Colonic mucosa (tissue), 4 donors: ENCODE data around the gene KRT83. TPM values are rescaled to one million over a fixed set of nuclear protein-coding genes. Genes with fewer than 3 reads are reported as not detected.

Experiments used
- DNase-seq: peaks from one replicate; pipeline ENCODE4 v3.0.0-alpha.2; 2020
- H3K27ac ChIP-seq: fragments of 200-600 bp; one replicate; pipeline ENCODE4 v1.8.0; 2021
- H3K27me3 ChIP-seq: fragments of 200-600 bp; one replicate; pipeline ENCODE4 v1.8.0; 2021
- H3K36me3 ChIP-seq: fragments of 200-600 bp; one replicate; pipeline ENCODE4 v1.8.0; 2021
- H3K4me1 ChIP-seq: fragments of 200-600 bp; one replicate; pipeline ENCODE4 v1.8.0; 2021; ENCODE audit warnings: mild to moderate bottlenecking
- H3K4me3 ChIP-seq: fragments of 200-600 bp; one replicate; pipeline ENCODE4 v1.8.0; 2021
- H3K9ac ChIP-seq, 2 donors: one replicate each; pipeline ENCODE4 v1.7.0; 2013; ENCODE audit warnings: control low read depth in 2 of 2, low read depth in 2 of 2, low read length in 2 of 2
- H3K9me3 ChIP-seq: fragments of 200-600 bp; one replicate; pipeline ENCODE4 v1.8.0; 2021
- CTCF ChIP-seq: fragments of 200-600 bp; IDR thresholded peaks from one replicate; pipeline ENCODE4 v1.8.0; 2022; ENCODE audit warnings: antibody characterized with exemption, mild to moderate bottlenecking
- intact Hi-C: fragments of 100-400 bp; cut with DNase I; formaldehyde crosslinking; loops from one replicate; pipeline ENCODE4 v1.14.1; 2022
- total RNA-seq, 2 donors: library from RNA; stranded (reverse); fragmentation: NEBNext Ultra II Directional in 1 of 2; extraction: Animal tissue kit (Norgen Biotek cat#: 25700) in 1 of 2; gene quantifications; one replicate each; pipeline ENCODE4 v1.2.1, GENCODE V29; 2021
- donor health status: healthy.
- donor health status: DM: no; HTN: no; CAD: no.
- donor health status: DM: no; HTN: no; CAD: no.

The KRT83 gene
- total RNA-seq, 2 donors from 2014 or later, result not detected

- H3K9ac ChIP-seq, result no peak overlapping the region
- H3K27ac ChIP-seq, result no peak overlapping the region
- intact Hi-C loops, result no loop called here
- H3K4me1 ChIP-seq, result no peaks in the 10 kb centered on the region
- no peaks in the 10 kb centered on the region for H3K36me3 ChIP-seq
- no peaks in the 10 kb centered on the region for H3K27me3 ChIP-seq
- no peaks in the 10 kb centered on the region for H3K9me3 ChIP-seq
- no peak for TF ChIP-seq CTCF
- H3K4me3 ChIP-seq, result no peak overlapping the region
- no peak for DNase-seq
Measured at GRCh38 chr12:52353766-52354165, 32.6 kb upstream of the KRT83 start.

- Histone ChIP-seq H3K36me3 (no peaks in the 10 kb centered on the region), H3K4me3 (no peak overlapping the region), H3K9ac (no peak overlapping the region), H3K27ac (no peak overlapping the region), H3K27me3 (no peaks in the 10 kb centered on the region), H3K4me1 (no peaks in the 10 kb centered on the region), H3K9me3 (no peaks in the 10 kb centered on the region)
- no peak for DNase-seq
- no peak for TF ChIP-seq CTCF
- intact Hi-C loops, result no loop called here
Measured at GRCh38 chr12:52352951-52353350, 31.8 kb upstream of the KRT83 start.

- H3K4me1 ChIP-seq, result no peaks in the 10 kb centered on the region
- no peak for DNase-seq
- no peak overlapping the region for H3K27ac ChIP-seq
- no peaks in the 10 kb centered on the region for H3K9me3 ChIP-seq
- no peak overlapping the region for H3K4me3 ChIP-seq
- no peaks in the 10 kb centered on the region for H3K27me3 ChIP-seq
- intact Hi-C loops, result no loop called here
- no peak overlapping the region for H3K9ac ChIP-seq
- TF ChIP-seq CTCF, result no peak
- no peaks in the 10 kb centered on the region for H3K36me3 ChIP-seq
Measured at GRCh38 chr12:52351196-52352059, 30.2 kb upstream of the KRT83 start.

GRCh38 chr12:52350786-52351185 is 29.6 kb upstream of the KRT83 start:
- H3K4me1 ChIP-seq, result no peaks in the 10 kb centered on the region
- H3K4me3 ChIP-seq, result no peak overlapping the region
- no peaks in the 10 kb centered on the region for H3K9me3 ChIP-seq
- no peak overlapping the region for H3K27ac ChIP-seq
- TF ChIP-seq CTCF, result no peak
- no peaks in the 10 kb centered on the region for H3K36me3 ChIP-seq
- H3K9ac ChIP-seq, result no peak overlapping the region
- DNase-seq, result no peak
- H3K27me3 ChIP-seq, result no peaks in the 10 kb centered on the region
- intact Hi-C loops, result no loop called here

- no peaks in the 10 kb centered on the region for H3K27me3 ChIP-seq
- no peak overlapping the region for H3K4me3 ChIP-seq
- H3K36me3 ChIP-seq, result no peaks in the 10 kb centered on the region
- intact Hi-C loops, result no loop called here
- TF ChIP-seq CTCF, result no peak
- no peaks in the 10 kb centered on the region for H3K9me3 ChIP-seq
- no peak for DNase-seq
- H3K4me1 ChIP-seq, result no peaks in the 10 kb centered on the region
- H3K9ac ChIP-seq, result no peak overlapping the region
- no peak overlapping the region for H3K27ac ChIP-seq
Measured at GRCh38 chr12:52350021-52350620, 28.9 kb upstream of the KRT83 start.
